Stimulated activated CD8-positive, alpha-beta memory T cell treated with anti-CD3 and anti-CD28 coated beads, Interleukin-15, amount 100 ng/mL, for 4 hours (primary cell): ENCODE data around the gene MBTPS1.

Experiments
- DNase-seq, 2 donors: peaks; one replicate each; pipeline ENCODE4 v3.0.0-alpha.2; 2020; ENCODE audit warnings: low read depth in 2 of 2

The MBTPS1 gene

DNA sequence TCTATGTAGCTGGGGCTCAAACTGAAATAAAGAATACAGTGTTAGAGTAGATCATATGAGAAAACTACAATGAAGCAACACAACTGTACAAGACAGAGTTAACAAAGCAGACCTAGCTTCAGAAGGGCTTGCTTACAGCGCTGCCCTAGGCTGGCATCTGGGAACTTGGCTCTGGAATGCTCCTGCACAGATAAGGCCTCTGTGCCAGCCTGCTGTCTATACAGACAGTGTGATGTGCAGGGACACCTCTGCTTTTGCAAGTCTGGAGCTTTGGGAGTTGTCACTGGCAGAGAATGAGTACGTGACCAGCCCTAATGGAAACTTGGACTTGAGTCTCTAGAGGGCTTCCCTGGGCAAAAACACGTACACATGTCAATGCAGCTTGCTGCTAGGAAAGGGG is 42.0 kb downstream of the MBTPS1 start:
- DNase-seq, result no peak

DNA sequence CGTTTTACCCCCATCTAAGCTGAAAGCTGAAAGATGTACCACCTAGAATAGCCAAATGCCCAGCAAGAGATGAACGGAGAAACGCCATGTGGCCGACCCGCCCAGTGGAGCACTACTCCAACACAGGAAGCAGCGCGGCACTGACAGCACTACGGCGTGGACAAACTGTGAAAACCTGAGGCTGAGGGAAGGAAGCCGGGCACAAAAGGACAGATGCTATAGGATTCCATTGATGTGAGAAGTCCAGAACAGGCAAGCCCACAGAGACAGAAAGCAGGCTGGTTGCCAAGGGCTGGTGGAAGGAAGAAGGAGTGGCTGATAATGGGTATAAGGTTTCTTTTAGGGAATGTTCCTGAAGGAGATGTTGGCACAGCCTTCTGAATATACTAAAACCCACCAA is 44.7 kb downstream of the MBTPS1 start:
- DNase-seq, result no peak

- no peak for DNase-seq
Observed at GRCh38 chr16:84071121-84071520, 45.6 kb downstream of the MBTPS1 start.

GRCh38 chr16:84069540-84069939 is 47.2 kb downstream of the MBTPS1 start:
- no peak for DNase-seq

GRCh38 chr16:84068783-84069462 is 47.8 kb downstream of the MBTPS1 start:
- DNase-seq, result no peak

DNA sequence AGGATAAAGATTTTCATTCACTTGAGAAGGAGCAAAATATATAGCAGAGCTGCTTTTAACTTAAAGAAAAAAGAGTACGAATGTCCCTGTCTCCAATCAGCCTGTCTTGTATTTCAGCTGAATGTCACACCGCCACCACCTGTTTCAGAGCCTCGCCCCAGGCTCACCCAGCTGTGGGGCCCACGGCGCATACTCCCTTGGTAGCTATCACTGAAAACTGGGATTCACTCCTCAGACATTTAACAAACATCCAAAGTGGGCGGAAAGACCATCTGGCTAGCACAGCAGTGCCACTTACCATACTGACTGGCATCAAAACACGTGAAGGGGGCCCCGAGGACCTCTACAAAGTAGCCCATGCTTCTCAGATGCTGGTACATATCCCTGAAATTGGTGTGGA is 48.7 kb downstream of the MBTPS1 start:
- DNase-seq, result no peak

GRCh38 chr16:84067640-84068039 is 49.1 kb downstream of the MBTPS1 start:
- no peak for DNase-seq

- DNase-seq, result no peak
Observed at GRCh38 chr16:84065536-84066132, 51.1 kb downstream of the MBTPS1 start.

- no peak for DNase-seq
Observed at GRCh38 chr16:84063980-84064379, 52.8 kb downstream of the MBTPS1 start.

DNA sequence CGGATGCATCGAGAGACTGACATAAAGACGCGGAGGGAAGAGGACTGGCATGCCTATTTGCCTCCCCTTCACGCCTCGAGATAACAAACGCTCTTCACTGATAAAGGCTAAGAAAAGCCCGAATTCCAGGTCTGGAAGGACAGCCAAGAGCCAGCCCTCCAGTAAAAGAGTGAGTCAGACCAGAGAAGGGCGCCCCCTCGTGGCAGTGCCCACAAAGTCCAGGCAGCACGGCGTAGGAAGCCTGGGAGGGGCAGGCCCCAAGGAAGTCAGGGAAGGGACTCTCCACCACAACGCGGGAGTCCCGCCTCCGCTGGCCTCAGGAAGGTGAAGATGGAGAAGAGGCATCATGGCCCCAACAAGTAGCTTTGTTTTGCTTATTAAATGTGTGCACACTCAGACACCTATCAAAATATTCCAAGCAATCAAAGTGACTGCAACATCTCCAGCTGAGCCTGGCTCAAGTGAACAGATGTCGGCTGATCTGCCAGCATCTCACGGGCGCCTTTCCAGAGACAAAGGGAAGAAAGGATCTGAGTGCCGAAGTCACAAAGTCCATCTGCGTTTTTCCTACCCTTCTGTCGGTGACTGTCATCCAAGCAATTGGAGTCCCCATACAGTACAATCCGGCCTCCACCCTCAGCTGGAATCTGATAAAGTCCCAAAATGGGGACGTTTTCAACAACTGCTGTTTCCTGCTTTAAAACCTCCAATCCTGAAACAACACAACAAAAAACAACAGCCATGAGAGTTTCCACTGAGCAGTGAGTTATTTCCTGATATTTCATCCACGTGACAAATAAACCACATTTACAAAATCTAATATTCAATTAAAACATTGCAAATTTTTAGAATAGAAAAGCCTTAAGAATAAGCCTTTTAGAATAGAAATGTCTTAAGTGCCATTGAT is 53.8 kb downstream of the MBTPS1 start:
- DNase-seq, result peak; percentile 15 to 20

- DNase-seq, result no peak
Observed at GRCh38 chr16:84061236-84061819, 55.4 kb downstream of the MBTPS1 start.

- DNase-seq, result no peak
Observed at GRCh38 chr16:84059946-84060901, 56.5 kb downstream of the MBTPS1 start.

- DNase-seq, result no peak
Observed at GRCh38 chr16:84059111-84059510, 57.6 kb downstream of the MBTPS1 start.

DNA sequence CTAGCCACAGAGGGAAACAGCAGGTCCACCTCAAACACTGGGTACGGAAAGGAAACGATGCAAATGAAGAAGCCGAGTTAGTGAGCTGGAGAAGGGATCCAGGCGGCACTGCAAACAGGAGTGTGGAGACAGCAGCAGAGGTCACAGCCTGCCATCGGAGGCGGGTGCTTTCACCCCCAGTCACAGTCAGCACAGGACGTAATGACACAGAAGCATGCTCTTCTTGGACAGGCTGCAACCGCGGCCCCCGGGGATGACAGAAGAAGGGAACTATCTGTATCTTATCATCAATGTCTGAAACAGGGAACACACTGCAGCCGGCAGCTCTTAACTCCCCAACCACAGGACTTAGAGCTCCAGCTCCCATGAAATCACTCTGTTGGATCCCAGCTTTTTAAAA is 58.1 kb downstream of the MBTPS1 start:
- no peak for DNase-seq

DNA sequence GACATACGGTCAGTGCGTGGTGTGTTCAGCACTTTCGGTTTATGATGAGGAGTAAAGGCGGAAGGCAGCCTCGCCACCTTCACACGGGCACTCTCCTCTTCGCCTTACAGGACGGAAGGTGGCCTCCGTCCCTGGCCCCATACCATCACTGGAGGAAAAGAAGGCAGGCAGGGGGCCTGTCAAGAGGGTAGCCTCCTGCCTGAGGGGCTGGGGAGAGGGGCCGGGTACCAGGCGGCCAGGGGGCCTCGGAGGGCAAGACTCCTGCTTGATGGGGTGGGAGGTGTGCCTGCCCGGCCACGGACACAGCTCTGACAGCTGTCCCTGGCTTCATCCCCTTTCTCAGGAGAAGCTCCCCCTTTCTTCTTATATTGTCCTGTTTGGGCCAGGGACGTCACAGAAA is 58.5 kb downstream of the MBTPS1 start:
- DNase-seq, result no peak

DNA sequence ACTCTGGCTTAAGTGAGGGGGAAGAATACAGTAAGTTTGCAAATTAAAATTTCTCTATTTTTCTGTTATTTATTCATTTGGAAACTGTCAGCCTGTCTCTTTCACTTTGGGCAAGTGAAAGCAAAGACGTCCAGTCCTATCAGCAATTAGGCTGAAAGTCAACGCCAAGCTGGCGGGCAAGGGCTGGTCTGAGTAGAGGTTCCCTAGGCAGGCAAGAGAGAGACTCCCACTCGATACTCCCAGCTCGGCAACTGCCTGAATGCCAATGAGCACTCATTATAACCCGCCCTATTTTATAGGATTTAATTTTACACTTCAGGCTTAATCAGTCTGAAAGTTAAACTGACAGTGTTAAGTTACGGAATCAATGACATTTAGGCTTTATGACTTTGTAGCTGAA is 59.8 kb downstream of the MBTPS1 start:
- DNase-seq, result no peak

DNA sequence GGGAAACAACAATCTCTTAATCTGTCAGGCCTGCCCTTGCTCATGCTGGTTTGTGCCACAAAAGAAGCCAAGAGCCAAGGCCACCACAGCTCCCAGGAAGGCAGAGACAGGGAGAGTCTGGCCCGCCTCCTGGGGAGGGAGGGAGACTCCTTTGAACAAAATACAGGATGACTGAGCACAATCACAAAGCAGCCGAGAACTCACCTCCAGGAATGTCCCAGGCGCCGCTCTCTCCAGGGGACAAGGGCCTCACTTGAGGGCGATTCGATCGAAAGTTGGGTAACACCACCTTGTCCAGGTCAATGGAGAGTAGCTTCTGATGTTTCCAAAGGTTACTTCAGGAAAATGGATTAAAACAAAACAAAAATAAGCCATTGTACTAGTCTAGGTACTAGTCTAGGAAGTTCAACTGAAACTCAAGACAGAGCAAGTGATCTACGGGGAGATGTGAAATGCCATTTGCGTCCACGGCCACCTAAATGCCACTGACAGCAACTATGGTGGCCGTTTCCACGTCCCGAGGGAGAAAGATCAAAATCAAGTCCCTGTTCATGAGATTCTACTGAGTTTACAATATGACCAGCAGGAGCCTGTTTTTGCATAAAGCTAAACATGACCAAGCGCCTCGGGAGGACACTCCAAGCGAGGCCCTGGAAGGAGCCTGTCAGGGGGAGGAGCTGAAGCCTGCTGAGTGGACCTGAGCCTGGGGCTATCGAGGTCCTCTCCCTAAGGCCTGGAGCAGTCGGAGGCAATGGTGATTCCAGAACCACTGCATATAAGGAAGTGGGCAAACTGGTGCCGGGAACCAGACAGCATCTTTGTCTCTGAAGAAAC is 60.7 kb downstream of the MBTPS1 start:
- no peak for DNase-seq

DNA sequence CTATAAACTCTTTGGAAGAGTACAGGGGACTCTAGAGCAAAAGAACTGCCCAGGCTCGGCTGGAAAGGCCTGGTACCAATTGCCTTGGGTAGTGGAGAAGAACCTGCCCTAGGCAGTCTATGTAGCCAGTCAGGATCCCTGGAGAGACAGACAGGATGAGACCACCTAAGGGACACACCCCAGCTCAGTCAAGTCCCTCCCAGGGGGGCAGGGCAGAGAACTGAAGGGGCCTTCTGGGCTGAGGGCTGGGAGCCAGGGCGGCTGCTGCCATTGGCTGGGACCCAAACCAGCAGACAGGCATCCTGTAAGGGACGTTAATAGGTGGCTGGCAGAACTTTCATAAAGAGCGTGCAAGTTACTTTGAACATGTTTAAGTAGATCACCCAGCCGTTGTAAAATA is 61.4 kb downstream of the MBTPS1 start:
- DNase-seq, result no peak

GRCh38 chr16:84054916-84055315 is 61.8 kb downstream of the MBTPS1 start:
- no peak for DNase-seq

DNA sequence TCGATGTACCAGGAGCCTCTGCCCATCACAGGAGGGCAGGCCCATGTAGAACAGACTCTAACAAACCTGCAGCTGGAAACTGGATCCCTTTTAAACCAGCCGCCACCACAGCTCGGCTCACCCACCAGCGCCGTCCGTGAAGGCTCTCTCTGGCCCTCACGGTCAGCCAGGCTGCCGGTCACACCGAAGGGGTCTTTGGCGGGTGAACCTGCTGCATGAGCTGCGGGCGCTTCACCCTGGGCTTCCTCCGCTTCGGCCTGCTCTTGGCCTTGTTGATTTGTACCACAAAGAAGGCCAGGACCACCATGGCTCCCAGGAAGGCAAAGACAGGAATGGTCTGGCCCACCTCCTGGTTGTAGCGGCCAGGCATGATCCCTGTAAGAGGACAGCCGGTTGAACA is 62.5 kb downstream of the MBTPS1 start:
- DNase-seq, result no peak
